Measurements from ENCODE around the gene POU2F2.

The POU2F2 gene

GRCh38 chr19:42154471-42155323, 22.5 kb upstream of the POU2F2 start:
- no peak for DNase-seq (ENCODE audit: low spot score)

- DNase-seq (ENCODE audit: low spot score) = no peak
Measured at GRCh38 chr19:42153672-42154433, 21.6 kb upstream of the POU2F2 start.

GRCh38 chr19:42152910-42153671, 20.8 kb upstream of the POU2F2 start:
- no peak for DNase-seq (ENCODE audit: low spot score)

DNA sequence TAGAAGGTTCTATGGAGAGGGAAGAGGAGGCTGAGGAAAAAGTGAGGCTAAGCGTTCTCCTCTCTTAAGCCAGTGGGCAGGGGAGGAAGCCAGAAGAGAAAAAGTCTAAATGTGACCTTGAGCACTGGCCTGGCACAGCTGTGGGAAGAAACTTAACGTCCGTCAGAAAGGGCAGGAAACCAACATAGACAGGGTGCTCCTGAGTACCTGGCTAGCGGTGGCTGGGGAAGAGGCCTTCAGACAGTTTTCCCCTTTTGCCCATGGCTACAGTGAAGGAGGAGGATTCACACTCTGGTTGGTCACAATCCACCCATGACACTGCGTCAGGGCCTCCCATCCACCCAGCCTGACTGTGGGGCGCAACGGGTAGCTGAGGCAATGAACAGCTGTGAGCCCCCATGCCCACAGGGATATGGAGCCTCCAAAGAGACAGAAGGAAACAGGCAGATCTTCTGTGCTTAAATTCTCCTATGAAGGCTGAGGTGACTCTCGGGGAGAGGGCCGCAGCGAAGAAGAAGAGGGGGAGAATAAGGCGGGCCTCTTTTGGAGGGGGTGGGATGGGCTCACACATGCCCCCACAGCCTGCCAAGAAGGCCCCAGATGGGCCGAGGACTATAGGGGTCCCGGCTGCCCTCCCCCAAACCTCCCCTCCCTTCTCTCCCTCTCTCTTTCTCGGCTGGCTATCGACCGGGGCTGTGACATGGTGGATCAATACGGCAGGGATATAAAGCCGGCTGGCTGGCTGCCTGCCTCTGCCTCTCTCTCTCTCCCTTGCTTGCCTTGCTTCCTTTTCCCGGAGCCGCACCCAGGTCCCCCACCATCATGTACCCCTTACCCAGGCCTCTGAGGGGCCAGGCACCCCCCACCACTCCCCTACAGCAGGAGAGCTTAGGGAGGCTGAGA, 19.8 kb upstream of the POU2F2 start:
- DNase-seq (ENCODE audit: low spot score) = no peak

- DNase-seq (ENCODE audit: low spot score) = no peak
Measured at GRCh38 chr19:42150911-42151361, 18.7 kb upstream of the POU2F2 start.

GRCh38 chr19:42150364-42150763, 18.1 kb upstream of the POU2F2 start:
- no peak for DNase-seq (ENCODE audit: low spot score)

DNA sequence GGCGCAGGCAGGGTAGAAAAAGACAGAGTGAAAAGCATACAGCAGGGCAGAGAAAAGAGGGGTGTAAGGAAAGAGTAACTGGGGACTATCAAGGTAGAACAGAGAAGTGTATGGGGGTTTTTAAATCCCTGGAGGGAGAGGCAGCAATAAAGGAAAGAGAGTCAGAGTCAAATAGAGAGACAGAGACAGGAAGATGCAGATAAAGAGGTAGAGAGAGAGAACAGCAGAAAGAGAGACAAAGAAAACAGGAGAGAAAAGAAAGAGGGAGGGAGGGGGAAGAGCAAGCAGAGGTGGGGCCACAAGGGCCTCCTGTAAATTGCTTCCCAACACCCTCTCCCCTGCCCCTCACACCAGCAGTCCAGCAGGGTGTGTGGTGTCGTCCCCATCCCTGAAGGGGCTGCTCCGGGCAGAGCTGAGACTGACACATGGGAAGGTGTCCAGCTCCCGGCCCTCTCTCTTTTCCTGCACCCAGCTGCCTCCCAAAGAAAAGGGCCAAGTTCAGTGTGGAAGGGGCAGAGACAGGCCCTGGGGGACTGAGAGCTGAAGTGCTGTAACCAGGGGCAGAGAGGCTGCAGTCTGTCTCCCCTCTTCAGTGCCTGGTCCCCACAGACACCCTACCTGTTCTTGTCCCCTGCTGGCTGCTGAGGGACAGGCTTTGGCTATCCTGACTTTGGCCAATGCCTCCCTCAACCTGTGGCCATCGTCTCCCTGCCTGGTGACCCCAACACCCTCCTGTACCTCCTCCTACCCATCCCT, 17.4 kb upstream of the POU2F2 start:
- DNase-seq (ENCODE audit: low spot score) = no peak

- no peak for DNase-seq (ENCODE audit: low spot score)
Measured at GRCh38 chr19:42148266-42148665, 16.0 kb upstream of the POU2F2 start.

DNA sequence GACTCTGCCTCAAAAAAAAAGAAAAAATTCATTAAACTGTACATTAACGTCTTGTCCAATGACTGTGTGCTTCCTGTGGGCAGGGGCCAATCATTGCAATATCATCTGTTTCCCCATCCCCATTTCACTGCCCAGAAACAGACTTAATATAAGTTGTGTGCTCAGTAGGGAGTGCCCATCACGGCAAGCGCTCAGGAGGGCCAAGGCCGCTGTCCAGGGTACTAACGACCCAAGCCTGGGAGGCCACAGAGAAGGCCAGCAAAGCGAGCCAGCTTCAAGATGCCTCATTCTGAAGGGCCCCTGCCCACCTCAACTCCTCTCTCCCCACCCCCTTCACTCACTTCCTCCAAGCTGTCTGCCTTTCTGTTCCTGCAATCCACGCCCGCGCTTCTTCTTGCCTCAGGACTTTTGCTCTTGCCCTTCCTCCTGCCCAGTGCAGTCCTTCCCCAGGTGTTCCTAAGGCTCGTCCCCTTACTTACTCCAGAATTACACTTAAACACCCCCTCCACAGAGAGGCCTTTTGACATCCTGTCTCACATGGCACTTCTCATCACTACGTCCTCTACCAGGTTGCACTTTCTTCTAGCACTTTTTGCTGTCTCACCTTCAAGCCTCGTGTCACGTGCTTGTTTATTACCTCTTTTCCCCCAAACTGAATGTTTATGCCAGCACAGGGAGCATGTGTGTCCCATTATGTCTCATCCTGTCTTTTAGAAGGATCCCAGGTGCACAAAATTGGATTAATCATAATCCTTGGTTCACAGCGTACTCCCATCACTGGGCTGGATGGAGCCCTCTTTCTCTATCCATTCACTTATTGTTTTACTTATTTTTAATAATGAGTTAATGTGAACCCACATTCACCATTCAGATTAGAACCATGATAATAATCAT, 11.3 kb upstream of the POU2F2 start:
- DNase-seq (ENCODE audit: low spot score) = no peak

DNA sequence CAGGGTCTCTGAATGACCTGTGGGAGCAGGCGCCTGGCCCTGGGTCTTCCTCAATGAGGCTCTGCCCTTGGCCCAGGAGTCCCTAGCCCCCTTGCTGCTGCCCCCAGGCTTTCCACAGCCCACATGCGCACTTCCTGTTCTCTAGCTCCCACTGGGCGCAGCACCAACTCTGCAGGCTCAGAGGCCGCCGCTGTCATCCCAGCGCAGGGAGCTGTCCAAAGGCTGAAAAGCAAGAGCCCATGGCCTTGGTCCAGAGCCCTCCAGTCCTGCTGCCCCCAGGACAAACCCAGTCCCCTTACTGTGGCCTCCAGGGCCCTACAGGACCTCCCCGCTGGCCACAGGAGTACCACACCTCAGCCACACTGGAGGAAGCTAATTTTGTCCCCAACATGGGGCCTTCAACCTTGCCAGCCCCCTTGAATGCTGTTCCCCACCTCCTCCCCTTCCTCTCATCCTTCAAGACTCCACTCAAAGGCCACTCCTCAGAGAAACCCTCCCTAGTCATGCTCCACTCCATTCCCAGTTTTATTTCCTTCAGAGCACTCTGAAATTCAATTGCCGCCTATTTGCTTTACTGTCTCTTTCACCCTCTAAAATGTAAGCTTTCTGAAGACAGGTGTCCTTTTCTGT, 8.0 kb upstream of the POU2F2 start:
- DNase-seq (ENCODE audit: low spot score) = peak; percentile 35

DNA sequence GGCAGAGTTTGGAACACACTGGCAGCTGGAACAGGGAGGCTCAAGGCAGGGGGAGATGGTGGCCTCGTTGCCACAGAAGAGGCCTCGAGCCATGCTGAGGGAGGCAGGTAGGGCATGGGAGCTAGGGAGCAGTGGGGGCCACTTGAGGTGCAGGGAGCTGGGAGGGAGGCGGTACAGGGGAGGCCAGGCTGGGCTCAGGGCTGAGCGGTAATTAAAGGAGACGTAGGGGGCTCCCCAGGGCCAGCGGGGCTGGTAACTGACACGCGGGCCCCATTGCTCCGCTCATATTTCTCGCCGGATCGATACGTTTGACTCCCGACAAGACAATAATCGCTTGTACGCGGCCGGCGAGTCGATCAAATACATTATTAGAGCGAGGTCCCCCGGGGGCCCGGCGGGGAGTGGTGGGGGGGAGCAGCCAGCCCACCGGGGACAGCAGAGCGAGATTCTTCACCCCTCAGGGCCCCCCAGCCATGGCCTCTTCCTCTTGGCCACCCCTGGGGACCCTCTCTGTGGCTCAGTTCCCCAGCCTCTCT, 2.4 kb upstream of the POU2F2 start:
- DNase-seq (ENCODE audit: low spot score) = no peak

DNA sequence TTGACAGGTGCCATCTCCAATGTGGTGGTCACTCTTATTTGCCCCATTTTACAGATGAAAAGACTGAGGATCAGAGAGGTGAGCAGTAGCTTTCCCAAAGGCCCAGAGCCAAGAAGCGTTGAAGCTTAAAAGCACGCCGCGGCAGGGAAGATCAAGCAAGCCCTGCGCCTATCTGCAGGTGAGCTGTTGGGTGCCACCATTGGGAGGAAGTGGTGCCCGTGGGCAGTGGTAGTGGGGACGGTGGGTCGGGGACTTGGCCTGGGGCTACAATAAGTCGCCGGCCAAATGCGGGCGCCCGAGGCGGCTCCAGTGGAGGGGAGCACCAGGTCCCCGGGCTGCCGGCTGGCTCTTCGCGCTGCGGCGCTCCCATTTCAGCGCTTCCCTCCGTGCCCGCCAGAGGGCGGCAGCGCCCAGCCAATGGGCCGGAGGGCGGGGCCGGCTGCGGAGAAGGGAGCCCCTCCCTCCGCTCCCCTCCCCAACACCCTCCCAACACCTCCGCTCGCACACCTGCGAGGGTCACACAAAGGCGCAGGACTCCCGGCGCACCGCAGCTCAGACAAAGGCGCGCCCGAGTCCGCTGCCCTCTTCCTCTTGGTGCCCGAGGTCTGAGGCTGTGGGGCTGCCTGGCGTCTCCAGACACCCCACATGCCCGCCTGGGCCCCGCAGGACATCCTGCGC, 744 bp upstream of the POU2F2 start:
- peak; percentile 54 for DNase-seq (ENCODE audit: low spot score)

DNA sequence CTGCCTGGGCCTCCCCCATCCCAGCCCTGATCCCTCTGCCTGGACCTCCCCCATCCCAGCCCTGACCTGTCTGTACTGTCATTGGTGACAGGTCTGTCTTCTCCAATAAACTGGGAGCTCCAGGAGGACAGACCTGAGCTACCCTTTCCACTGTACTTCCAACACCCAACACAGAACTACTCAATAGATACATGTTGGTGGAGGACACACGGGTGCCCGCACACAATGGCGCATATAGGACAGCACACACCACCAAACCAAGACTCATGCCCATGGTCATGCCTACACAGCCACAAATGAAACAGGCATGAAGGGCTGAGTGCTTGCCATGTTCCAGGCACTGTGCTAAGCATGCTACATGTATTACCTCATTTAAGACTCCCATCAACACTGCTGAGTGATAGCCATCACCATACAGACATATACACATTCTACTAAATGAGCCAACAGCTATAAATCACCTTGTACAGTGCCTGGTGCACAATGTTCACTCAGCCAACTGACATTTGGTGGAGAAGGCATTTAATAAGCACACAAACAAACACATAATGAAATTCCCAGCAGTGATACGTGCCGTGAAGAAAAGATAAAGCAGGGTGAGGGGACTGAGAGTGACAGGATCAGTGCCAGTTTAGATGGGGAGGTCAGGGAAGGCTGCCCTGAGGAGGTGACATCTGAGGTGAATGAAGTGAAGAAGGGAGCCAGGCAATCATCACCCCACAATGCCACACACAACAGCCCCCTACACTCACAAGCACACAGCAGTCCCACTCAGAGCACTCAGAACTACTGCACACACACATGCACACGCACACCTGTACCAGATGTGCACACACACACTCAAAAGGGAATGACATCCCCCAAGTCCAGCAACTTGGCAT, 857 bp downstream of the POU2F2 start:
- no peak for DNase-seq (ENCODE audit: low spot score)

GRCh38 chr19:42130254-42130573, 2.0 kb downstream of the POU2F2 start:
- DNase-seq (ENCODE audit: low spot score) = no peak

GRCh38 chr19:42129399-42130253, 2.6 kb downstream of the POU2F2 start:
- no peak for DNase-seq (ENCODE audit: low spot score)

GRCh38 chr19:42126574-42126973, 5.7 kb downstream of the POU2F2 start:
- DNase-seq (ENCODE audit: low spot score) = no peak

DNA sequence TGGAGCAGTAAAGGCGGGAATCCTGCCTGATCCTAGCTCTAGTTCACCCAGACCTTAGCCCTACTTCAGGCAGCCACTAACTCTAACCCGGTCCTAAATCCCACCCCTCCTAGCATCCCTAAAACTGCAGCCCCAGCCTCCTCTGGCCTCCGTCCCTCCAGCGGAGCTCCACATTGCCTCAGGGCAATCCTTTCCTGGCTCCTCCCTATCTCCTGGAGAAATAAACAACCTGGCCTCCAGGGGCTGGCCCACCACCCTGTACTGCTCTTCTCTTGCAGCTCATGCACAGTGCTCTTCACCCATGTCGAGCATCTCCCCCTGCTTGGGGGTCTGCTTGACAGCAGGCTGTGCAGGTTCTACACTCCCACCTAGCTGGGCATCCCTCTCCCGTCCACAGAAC, 6.7 kb downstream of the POU2F2 start:
- DNase-seq (ENCODE audit: low spot score) = no peak

All from COLO829 (cell line).